VCaP (cell line): ENCODE data around the gene NCAPD3.
"Not testable (repeated sequence)": the region's sequence is repeated elsewhere in the genome, so short reads cannot be mapped to it uniquely, and the experiment has no call there.

Experiments
- H3K27ac ChIP-seq: fragments of 450-650 bp; 2 replicates; pipeline ENCODE4 v1.5.1; 2017
- CTCF ChIP-seq: fragments of 450-650 bp; conservative IDR thresholded peaks from 2 replicates; pipeline ENCODE4 v1.5.1; 2017; ENCODE audit warnings: mild to moderate bottlenecking, moderate library complexity

Gene NCAPD3

GRCh38 chr11:134199531-134199930 lies 24.2 kb downstream of the NCAPD3 start:
- TF ChIP-seq CTCF = no peak

GRCh38 chr11:134196756-134197155 lies 27.0 kb downstream of the NCAPD3 start:
- no peak overlapping the region for H3K27ac ChIP-seq
- TF ChIP-seq CTCF = no peak

More at GRCh38 chr11:134199531-134199930, 24.2 kb downstream of the NCAPD3 start:
- H3K27ac ChIP-seq = no peak overlapping the region

GRCh38 chr11:134188092-134188491 lies 35.7 kb downstream of the NCAPD3 start:
- not testable (repeated sequence) for H3K27ac ChIP-seq

- H3K27ac ChIP-seq = no peak overlapping the region
- no peak for TF ChIP-seq CTCF
These were observed 42.1 kb downstream of the NCAPD3 start for GRCh38 chr11:134181707-134182106.

- no peak overlapping the region for H3K27ac ChIP-seq
- TF ChIP-seq CTCF = no peak
These were observed 45.6 kb downstream of the NCAPD3 start for GRCh38 chr11:134178032-134178674.

- no peak overlapping the region for H3K27ac ChIP-seq
- no peak for TF ChIP-seq CTCF
These were observed 47.5 kb downstream of the NCAPD3 start for GRCh38 chr11:134176284-134176683.

- H3K27ac ChIP-seq = no peak overlapping the region
- no peak for TF ChIP-seq CTCF
These were observed 50.5 kb downstream of the NCAPD3 start for GRCh38 chr11:134173296-134173695.

GRCh38 chr11:134171951-134172350 lies 51.8 kb downstream of the NCAPD3 start:
- no peak for TF ChIP-seq CTCF
- 0 out of 2 replicates have a peak overlapping the region, but pooled peaks have one; percentile 11 for H3K27ac ChIP-seq
